GM21447 (cell line): Measurements from ENCODE around the gene TMEM273.

ENCODE experiments used
- ATAC-seq: cut with Tn5 transposase; IDR thresholded peaks from one replicate; pipeline ENCODE4 v1.9.1; 2021; ENCODE audit not compliant: unreplicated experiment

The TMEM273 gene

DNA sequence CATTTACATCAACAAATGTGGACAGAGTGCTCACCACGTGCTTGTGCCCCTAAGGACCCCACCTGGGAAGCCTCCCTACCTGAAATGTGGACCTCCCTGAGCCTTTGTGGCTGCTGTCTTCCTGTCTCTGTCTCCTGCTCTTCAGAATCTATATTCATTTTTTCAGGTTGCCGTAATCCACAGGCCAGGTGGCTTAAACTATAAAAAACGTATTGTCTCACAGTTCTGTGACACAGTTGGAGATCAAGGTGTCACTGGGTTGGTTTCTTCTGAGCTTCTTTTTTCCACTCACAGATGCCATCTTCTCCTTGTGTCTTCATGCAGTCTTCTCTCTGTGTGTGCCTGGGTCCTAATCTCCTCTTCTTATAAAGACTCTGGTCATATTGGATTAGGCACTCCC is 67.3 kb downstream of the TMEM273 start:
- ATAC-seq: no peak

DNA sequence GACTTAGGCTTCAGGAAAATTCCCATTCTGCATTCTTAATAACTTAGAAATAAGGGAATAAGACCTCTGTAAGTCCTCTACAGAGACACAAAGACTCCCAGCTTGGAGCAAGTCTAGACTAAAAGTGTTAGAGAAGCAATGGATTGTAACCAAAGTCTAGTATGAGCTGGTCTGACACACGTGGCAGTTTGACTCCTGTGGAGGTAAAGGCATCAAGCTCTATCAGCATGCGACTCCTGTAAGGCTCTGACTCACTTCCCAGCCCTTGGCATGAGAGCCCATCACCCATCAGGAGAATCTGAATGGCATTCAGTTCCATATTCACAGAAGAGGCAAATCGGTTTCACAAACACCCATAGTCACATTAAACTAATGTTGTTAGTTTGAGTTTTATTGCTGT is 68.4 kb downstream of the TMEM273 start:
- ATAC-seq: no peak

DNA sequence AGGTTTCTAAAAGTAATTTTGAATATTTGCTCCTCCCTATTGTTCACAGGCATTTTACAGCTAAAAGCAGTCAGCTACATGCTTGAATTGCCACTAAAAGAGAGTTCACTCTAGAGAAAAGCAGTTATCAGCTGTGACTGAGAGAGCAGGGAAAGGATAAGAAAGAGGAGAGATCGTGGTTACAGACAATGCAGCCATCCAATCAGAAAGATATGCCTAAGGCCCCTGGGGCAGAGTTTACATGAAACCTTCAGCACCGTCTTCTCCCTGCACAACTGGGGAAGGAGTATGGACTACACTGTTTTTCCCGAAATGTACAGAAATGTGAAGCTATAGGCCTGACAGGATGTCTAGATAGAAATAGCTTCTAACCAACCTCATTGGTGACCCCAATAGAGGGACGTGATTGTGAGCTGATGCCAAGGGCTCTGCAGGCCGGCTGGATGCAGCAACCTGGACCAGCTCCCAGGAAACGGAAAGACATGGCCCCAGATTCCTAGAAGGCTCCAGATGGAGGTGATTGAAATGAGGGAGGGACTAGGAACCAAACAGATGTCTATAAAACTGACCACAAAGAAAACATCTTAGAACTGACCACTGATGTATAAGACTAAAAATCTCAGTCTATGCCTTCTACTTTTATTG is 69.6 kb downstream of the TMEM273 start:
- ATAC-seq: no peak

DNA sequence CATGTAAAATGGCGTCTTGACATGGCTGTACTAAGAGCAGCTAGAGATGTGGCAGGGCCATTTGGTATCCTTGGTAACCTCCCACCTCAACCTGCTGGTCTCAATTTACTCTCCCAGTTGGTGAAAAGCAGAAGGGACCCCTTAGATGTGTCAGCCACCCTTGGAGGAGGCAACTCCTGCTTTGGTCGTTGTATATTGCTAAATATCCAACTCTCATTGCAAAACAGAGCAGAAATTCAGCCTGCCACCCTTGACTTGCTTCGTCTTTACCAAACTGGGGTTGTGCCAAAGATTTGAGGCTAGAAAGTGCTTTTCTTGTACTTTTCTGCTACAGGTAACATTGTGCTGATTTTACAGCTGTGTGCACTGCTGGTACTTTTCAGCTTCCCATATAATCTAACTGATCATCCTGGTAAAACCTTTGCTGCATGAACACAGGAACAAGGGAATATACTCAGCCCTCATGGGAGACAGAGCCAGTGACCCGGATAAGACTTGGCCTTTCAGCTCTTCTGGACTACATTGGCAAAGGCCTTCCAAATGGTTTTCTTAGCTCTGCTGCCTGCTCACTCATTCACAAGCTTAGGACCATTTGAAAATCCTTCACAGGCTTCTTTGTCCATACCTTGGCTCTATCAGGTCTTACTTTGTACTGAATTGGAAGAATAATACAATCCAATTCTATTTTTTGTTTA is 70.7 kb downstream of the TMEM273 start:
- no peak for ATAC-seq

DNA sequence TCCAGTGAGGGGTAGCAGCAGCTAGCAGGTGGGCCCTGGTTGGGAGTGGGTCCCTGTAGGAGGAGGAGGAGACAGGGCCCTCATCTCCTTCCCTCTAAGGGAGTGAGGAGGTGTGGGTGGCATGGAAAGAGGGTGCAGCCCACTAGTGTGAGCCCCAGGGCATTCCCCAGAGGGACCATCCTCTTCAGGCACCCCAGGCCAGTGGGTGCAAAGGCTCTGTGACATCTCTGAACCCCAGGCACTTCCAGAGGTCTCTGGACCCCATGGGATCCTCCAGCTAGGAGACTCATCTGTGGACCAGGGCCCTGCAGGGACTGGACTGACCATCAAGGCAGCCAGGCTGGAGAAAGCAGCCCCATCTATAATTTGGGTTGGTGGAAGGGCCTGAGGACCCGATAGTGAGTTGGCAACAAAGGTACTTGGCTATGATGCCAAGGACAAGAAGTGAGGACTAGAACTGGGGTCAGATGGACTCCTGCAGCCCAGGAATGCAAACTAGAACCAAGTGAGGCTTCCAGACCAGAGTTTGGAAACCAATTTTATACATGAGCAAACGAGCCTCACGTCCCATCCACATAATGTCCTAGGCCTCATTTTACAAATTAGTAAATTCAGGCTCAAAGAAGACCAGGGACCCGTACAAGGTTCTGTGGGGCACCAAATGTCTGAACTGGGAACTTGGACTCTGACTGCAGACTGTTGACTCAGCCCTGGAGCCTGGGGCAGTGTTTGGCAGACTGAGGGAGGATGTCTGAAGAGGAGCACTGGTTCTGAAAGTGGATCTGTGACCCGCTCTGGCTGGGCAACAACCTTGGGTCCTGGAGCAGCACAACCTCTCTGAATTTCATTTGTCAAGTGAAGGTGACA is 71.4 kb downstream of the TMEM273 start:
- no peak for ATAC-seq

DNA sequence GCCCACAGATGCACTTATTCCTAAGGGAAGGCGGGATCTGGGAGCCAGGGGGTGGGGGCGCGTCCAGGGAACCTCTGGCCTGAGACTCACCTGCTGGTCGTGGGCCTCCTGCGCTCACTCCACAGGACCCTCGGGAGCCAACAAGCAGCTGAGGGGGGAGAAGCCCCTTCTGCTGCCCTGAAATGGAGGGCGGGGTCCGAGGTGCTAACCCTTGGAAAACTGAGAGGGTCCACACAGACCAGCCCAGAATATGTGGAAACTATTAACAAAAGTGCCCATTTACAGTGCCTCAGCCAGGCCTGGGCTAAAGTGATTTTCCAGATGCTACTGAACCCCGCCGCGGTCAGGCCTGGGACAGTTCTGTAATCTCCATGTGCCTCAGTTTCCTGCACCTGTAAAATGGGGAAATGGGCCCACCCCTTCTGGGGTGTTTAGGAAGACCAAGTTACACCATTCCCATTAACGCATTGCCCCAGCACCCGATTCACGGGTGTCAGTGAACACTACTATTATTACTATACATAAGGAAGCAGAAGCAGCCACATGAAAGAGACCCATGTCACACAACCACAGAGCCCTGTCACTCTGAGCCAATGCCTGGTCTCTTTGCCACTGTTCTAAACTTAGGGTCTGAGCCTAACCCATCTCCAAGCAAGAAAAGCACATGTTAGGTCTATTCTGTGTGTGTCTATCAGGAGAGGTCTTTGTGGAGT is 72.2 kb downstream of the TMEM273 start:
- ATAC-seq: no peak

DNA sequence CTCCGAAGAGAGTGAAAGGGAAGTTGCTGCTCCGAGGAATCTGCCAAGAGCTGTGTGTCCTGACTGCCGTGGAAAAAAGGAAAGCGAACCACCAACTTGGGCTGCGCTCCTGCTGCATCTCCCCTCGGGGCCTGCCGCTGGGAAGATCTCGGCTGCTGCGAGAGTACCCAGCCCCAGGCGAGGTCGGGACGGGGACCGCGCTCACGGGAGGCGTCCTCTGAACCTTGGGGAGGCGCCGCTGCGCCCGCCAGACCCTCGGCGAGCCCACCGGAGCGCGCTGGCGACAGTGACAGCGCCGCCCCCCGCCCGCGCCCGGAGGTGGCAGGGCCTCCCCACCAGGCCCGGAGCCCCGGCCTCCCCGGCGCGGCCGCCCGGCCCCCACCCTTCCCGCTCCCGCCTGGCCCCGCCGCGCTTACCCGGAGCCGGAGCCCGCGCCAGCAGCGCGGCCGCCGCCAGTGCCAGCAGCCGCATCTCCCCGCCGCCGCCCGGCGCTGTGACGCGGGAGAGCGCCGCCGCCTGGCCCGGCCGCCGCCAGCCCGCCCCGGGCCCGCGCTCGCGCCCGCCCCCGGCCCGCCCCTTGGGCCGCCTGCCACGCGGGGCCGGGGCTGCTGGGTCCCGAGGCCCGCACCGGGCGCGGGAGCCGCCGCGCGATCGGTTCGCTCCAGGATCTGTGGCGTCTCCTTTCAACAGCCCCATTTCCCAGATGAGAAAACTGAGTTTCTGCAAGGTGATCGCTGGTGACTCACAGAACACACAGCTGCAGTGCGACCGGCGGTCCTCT is 73.0 kb downstream of the TMEM273 start, which contains the start of gene VSTM4:
VSTM4 (minus strand) TSS at position 508 of the 781 bp plus-strand sequence; CDS start at position 471, 37 bp downstream.
- ATAC-seq: no peak

DNA sequence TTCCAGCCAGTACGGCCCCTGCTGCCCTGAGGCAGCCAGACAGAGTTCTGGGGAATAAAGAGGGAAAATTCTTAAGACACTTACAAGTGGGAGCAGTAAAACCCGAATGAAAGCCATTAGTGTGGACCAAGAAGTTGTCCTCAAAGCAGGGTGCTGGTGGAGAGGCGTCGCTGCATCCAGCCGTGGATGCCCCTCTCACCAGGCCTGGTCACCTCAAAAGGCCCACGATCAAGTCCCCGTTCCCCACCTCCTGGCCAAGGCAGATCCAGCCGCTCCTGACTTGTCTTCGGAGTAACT is 73.5 kb downstream of the TMEM273 start:
- no peak for ATAC-seq

DNA sequence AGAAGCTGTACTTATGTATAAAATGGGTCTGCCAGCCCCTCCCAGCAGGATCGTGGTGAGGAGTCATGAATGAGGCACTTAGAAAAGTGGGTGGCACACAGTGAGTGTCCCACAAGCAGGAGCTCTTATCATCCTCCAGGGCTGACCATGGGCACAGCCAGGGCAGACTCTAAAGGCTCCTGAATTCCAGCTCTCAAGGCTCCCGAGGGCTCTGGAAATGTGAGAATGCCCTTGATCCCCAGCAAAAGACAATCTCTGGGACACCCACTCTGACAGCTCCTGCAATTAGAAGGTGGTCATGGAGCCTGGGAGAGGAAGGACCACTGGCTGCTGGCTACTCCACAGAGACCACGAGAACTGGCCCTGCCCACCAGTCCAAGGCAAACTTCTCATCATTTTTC is 74.5 kb downstream of the TMEM273 start:
- ATAC-seq: no peak

DNA sequence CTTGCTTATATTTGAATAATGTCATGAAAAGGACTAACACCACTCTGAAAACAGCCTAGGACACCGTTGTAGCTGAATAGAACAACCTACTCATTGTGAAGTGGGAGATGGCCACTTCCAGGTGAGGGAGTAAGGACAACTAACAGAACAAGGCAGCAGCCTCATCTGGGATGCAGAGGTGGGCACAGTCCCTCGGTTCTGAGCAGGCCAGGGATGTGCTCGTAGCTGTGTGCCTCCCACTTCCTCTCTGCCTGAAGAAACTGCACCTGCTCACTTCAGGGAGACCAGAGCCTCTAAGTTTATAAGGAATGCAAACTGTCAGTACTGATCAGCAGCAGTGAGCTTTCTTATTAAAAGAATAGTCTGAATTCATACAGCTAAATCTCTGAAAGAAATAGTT is 75.3 kb downstream of the TMEM273 start:
- no peak for ATAC-seq

DNA sequence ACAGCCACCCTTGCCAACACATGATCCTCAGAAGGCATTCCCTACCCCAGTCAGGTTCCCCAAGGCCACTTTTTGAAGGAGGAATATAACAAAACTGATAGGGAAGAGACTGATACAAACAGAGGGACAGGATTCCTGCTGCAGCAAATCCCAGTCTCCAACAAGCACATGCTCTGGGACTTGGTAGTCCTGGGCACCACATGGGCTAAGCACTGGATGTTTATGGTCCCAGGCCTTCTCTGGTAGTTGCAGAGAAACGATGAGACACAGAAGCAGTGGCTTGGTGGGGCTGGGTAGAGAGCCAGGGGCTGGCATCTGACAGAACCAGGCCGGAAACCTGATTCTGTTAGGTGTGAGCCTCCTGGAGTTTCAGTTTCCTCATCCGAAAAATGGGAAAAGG is 76.1 kb downstream of the TMEM273 start:
- ATAC-seq: no peak

DNA sequence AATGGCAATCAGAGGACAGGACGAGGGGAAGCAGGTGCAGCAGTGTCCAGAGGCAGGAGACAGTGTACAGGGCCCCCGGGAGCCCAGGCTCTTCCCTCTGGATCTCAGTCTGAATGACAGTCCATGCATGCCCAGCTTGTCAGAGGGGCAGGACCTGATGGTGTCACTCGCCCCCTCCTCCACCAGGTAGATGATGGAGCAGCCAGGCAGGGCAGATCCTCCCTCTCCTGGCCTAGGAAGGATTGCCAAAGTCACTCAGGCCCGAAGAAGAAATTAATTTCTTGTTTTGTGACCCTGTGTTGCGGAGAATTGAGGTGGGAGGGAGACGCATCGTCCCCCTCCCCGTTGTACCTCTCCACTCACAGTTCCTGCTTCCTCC is 76.9 kb downstream of the TMEM273 start:
- ATAC-seq: no peak

DNA sequence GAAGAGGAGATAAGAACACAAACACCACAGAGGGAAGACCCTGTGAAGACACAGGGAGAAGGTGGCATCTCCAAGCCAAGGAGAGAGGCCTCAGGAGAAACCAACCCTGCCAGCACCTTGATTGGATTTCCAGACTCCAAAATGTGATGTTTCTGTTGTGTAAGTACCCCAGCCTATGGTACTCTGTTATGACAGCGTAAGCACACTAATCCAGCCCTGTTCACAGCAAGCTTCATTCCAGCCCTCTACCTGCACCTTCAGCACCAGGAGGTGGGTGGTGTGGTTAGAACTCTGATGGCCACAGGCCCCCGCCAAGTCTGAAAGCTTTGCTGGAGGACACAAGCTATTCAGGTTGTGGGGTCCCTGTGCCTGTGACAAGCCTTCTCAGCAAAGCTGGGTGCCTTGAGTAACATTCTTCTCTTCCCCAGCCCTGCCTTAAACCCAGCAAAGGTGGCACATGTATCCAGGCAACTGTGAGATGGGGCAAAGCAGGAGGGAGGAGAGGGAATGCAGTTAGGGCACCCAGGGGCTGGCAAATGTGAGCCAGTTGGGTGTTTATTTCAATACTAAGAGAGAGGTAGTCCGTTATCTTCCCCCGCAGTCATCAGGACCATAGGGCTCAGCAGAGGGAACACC is 77.4 kb downstream of the TMEM273 start:
- no peak for ATAC-seq

DNA sequence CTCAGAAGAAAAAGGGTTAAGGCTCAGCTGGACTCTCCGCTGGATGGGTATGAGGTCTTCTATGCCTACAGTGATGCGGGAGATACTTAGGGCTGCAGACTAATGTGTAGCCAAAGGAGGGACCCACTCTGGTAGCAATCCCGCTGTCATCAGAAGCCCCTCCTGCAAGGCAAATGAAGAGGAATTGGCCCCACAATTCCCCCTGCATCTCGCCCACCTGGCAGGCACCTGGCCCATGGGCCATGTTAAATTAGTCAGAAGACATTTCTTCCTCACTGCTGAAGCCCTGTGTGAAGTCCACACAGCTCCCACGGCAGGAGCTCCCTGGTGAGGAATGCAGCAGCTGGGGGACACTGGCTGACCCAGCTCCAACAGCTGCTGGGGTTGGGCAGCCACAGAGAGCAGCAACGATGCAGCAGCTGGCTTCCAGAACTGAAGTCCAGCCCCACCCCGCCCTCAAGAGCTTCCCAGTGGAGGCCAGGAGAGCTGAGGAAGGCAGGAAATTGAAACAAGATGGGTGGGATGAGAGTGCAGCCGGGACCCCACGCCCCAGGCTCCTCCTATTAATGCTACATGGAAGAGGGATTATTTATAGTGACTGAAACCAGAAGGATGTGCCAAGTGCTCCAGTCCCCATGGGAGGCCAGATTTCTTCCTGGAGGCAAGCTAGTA is 78.4 kb downstream of the TMEM273 start:
- ATAC-seq: no peak

DNA sequence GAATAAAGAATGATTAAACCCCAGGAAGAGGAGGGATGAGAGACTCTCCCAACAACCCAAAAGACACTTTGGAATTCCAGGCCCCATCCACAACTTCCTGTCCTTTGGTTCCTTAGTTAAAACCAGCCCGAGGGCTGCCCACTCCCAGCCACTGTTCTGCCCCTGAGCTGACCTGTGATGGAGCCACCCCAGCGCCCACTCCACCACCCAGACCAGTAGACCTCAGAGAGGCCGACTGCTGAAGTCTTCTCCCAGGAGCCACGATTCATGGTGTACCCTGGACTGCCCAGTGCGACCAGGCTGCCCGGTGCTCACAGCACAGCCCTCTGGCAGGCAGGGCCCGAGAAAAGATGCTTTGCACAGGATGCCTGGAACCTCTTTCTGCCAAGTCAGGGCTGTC is 79.5 kb downstream of the TMEM273 start:
- no peak for ATAC-seq

DNA sequence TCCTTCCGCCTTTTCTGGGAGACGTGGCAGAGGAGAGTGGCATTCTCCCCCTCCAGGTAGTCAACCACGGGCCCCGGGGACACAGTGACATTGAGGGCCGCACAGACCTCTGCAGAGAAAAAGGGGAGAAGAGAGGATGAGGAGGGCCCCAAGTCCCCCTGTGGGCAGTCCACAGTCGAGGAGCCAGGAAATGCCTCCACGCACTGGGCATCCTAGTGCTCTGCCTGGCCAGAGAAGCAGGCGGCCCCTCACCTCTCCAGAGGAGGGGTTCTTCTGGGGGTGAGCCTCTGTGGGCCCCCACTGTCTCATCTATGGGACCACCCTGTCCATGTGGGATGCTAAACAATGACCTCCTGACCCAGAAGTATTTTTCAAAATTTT is 80.3 kb downstream of the TMEM273 start:
- ATAC-seq: no peak

DNA sequence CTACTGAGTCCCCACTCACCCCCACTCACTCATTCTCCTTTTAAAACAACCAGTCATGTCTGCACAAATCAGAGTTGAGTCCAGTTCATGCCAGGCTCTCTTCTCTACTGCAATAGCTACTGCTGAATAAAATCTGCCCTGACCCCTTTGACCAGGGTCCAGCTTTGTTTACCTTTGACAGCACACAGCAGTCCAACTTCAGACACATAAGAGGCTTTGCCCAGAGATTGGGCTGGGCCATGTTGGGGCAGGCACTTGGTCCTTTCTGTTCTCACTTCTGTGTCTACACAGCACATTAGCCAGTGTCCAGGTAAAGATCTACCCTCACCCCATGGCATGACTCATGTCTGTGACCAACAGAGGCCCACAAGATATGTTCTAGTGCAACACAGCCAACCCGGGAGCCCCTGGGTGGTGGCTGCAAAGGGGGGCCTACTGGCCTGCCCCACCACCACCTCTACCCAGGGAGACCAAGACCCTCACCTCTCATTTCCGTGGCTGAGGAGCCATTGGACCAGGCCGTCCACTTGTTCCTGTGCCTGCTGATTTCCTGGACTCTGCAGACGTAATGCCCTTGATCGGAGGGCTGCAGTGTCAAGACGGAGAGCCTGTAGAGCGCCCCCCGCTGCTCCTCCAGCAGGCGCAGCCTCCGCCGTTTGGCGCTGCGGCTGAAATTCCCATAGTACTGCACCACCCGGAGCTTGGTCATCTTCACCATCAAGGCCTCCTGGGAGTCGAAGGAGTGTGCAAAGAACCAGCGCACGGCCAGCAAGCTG is 80.9 kb downstream of the TMEM273 start:
- ATAC-seq: no peak

DNA sequence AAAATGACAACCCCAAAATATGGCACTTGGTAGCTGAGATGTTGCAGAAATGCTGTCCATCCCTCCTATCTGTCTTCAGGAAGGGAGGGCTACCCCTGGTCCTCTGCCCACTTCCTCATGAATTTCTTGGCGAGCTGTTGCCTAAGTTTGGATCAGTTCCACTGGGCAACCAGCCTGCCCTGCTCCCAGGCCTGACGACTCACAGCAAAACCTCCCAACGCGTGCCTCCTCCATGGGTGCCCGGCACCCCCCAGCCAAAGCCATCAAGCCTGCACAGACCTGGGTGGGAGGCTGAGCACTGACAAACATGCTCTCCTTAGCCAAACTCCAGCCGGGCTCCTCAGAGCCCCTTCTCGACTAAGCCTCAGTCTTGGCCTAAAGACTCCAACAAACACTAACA is 81.7 kb downstream of the TMEM273 start:
- no peak for ATAC-seq

DNA sequence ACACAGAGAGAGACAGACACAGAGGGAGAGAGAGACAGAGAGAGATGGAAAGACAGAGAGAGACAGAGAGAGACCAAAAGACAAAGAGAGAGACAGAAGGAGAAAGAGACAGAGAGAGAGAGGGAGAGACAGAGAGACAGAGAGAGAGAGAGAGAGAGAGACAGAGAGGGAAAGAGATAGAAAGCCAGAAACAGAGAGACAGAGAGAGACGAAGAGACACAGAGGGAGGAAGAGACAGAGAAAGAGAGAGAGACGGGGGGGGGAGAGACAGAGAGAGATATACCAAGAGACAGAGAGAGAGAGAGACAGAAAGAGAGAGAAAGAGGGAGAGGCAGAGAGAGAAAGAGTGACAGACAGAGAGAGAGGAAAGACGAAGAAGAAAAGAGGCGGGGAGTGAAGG is 83.1 kb downstream of the TMEM273 start:
- ATAC-seq: no peak
